ENCODE results near the gene COA5.

Gene COA5, protein sequence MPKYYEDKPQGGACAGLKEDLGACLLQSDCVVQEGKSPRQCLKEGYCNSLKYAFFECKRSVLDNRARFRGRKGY

DNA sequence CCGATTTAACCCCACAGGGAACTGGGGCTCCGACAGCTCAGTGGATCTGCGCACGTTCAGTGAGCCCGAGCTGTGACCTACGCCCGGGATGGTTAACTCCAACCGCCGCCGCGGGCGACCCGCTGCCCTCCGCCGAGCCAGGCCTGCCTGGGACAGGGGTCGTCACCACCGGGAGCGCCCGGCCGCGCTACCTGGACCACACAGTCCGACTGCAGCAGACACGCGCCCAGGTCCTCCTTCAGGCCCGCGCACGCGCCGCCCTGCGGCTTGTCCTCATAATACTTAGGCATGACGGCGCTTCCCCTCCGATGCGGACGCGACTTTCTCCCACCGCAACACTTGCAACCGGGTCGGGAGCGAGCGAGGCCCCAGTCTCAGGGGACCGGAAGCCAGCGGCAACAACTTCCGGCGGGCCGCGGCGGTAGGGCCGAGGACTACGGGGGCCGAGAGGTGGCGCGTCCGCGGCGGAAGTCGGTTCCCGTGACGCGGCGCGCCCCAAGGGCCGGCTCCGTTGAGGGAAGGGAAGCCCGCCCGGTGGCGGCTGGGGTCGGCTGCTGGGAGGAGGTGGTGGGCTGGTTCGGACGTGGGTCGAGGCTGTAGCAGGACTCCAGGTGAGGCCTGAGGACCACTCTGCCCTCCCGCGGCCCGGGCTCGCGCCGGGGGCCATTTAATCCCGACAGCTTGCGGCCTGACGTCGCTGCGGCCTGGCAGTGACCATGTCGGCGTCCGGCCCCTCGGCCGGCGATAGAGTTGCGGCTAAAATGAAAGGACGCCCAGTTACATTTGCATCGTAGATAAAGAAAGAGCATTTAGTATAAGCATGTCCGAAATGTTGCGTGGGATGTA, at the start of gene COA5, which contains the start of gene UNC50:
Gene COA5, minus strand, starts transcription at position 397 of the 846 bp plus-strand sequence. Its CDS starts 107 bp downstream, at position 290.
Gene UNC50, plus strand, starts transcription at position 474 of the 846 bp plus-strand sequence. CDS start 1,171 bp downstream, outside the sequence.
- peak; percentile 89 for DNase-seq

DNA sequence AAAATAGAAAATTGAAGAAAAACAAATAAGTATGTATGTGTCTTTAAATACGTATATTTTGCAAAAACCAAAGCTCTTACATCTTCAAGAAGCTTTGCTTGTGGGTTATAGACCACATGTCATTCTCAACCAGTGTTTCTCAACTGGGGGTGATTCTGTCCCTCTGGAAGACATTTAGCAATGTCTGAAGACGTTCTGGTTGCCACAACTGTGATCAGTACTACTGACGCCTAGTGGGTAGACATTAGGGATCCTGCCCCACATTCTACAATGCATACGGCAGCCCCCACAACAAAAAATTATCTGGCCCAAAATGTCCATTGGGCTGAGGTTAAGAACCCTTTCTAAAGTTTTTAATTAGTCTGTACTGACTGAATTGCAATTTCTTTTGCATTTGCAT, 48.5 kb upstream of the COA5 start:
- peak; percentile 67 for DNase-seq

DNA sequence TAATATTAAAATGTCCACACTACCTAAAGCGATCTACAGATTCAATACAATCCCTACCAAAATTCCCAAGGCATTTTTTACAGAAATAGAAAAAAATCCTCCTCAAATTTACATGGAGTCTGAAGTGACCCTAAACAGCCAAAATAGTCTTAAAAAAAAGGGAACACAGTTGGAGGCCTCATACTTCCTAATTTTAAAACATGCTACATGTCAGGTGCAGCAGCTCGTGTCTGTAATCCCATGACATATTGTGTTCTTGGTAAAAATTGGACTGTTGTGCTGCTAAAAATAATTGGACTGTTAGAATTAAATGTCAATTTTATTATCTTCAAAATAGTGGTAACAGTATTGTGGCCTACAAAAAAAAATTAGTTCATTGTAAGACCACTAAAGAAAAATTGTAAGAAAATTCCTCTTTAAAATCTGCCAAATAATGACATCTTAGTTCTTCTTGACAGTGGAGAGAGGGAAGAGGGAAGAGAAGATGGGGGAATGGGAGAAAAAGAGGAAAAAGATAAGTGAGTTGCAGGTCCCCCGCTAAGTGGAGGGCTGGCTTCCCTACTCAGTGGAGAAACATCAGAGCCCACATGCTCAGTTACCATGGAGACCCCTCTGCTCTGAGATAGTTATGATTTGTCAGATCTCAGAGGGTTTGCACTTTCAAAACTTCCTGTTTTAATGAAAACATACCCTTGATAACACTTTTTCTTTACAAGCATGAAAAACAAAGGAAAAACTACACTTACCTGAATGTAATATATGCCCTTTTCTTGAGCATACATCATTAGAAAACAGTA, 46.6 kb upstream of the COA5 start:
- DNase-seq = peak; percentile 74

DNA sequence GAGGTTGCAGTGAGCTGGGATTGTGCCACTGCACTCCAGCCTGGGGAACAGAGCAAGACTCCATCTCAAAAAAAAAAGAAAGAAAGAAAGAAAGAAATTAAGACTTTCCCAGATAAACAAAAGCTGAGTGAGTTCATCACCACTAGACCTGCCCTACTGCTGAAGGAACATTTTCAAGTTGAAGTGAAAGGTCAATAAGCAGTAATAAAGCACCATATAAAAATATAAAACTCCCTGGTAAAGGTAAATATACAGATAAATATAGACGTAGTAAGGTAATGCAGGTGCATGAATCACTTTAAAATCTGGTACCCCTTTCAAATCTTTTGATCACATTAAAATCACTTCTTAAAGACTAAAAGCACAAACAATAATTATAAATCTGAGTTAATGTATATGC, 42.7 kb upstream of the COA5 start:
- DNase-seq = no peak

DNA sequence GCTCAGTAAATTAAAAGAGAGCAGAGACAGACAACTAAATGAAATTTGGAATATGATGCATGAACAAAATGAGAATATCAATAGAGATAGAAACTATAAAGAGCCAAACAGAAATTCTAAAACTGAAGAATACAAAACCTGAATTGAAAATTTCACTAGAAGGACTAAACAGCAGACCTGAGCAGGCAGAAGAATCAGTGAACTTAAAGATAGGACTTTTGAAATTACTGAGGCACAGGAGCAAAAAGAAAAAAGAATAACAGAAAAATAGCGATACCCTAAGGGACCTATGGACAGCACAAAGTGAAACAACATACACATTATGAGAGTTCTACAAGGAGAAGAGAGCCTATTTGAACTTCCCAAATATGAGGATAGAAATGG, 41.7 kb upstream of the COA5 start:
- DNase-seq = no peak

DNA sequence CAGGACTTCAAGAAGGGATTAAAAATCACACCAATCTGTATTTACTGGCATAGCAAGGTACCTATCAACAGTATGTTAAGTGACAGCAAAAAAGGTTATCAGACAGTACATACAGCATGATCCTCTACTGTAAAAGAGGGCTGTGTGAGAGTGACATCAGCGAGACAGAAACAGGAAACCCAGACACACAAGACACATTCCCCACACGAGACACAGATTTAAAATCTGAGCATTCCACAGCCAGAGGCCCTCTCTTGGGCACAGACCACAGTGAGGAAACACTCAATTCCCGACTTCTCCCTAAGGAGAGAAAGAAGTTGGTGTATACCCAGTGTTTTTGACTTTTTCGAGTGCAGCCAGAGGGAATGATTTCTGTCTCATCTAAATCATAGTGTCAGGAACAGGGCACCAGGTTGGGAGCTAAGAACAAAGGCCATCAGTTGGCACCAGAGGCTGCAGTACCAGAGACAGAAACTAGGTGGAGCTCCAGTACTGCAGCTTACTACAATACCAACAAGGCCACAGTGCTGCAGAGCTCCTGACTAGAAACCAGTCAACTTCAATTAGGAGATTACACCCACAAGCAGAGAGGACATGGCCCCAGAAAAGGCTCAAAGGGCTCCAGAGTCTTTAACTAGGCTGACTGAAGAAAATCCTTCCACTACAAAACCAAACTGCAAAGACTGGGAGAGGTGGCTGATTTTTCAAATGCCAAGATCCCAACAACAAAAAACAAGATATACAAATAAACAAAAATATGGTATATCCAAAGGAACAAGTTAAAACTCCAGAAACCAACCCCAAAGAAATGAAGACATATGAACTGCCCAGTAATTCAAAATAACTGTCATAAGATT, 41.1 kb upstream of the COA5 start:
- DNase-seq = peak; percentile 90

DNA sequence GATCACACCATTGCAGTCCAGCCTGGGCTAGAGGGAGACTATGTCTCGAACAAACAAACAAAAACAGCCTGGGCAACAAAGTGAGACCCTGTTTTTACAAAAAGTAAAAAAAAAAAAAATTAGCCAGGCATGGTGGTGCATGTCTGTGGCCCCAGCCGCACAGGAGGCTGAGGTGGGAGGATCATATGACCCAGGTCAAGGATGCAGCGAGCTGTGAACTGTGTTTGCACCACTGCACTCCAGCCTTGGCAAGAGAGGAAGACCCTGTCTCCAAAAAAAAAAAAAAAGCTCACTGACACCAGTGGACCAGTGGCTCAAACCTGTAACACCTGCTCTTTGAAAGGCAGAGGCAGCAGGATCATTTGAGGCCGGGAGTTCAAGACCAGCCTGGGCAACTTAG, 40.1 kb upstream of the COA5 start:
- no peak for DNase-seq

DNA sequence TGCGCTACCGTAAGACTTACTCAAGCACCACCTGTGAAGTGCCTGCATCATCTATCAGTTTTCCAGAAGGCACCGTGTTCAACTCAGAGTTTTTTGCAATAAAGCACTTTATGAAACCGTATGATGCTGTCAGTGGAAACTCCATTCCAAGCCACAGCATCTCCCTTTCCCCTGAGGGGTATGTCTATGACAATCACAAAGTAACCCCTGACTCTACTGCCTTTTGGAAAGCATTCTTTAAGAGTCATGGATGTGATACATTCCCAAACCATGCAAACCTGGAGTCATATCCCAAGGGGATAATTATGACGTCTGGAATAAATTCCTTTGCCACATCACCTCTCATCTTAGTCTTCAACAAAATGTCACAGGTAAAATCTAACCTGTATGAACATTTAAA, 39.3 kb upstream of the COA5 start:
- no peak for DNase-seq

DNA sequence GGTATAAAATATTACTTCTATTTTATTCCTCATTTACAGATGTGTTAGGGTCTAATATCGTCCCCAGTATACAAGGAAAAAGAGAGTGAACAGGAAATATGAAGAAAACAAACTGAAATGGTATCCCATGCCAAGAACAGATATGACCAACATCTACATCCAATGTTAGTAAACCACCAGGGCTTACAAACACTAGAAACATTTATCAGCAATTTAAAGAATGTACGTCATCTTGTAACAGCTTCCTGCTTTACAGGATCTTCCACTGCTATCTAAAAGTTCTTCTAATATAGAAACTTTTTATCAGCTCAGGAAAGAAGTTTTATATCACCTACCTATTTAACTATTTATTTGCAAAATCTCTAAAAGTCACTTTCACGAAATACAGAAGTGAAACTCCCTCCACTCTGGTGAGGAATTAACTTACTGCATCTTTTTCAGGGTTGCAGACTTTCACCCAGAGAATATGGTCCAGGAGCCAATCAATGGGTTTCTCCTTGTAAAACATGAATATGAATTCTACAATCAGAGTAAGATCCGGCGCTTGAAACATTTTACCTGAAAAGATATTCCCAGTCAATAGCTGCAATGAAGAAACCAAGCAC, 35.3 kb upstream of the COA5 start:
- DNase-seq = no peak

DNA sequence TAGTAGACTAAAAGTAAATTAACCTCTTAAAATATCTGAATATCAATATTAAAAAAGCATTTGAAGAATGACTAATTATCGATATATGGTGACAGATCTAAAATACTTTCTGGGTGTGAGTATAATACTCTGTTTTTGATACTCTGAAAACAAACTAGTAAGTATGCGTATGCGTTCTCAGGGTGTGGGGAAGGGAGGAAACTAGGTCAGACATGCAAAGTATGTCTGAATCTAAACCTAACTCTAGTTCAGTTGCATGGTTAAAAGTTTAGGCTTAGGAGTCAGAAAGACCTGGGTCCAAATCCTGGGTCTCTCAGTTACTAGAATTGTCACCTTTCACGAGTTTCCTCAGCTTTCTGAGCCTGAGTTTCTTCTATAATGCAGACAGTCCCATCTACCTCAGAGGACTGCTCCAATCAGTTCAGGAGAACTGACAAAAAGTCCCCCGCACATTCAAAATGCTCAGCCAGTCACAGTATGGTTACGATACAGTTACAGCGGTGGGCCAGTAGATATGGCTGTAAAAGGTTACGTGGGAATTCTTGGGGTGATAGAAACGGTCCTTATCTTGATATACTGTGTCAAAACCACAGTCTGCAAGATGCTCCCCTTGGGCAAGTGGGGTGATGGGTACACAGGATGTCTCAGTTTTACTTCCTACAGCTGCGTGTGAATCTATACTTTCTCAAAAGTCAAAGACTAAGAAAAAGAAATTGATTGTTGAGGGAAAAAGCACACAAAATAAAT, 29.3 kb upstream of the COA5 start:
- peak; percentile 85 for DNase-seq

DNA sequence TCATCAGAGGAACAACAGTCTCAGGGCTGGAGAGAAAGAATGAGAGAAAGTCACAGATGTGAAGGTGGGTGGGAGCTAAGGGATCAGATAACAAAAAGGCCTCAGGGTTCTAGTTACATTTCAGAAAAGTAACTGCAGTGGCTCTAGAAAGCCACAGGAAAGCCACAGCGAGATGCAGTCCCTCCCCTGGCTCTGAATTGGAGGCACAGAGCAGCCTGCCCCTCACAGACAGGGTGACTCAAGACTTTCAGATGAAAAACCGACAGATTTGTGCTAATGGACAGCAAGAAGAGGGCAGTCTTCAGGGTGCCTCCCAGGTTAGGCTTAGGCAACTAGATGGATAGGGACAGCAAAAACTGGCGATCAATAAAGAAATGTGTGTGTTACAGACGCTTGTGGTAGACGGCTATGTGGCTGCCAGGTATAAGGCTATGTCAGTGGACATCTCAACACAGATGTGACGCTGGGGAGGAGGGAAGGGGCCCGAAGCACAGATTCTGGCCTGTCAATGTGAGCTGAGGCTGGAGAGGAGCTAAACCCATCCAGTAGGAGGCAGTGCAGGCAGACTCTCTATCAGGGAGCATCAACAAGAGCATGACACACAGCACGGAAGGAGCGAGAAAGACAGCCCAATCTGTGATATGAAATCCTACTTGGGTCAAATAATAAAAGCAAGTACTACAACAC, 26.2 kb upstream of the COA5 start:
- DNase-seq = peak; percentile 80

DNA sequence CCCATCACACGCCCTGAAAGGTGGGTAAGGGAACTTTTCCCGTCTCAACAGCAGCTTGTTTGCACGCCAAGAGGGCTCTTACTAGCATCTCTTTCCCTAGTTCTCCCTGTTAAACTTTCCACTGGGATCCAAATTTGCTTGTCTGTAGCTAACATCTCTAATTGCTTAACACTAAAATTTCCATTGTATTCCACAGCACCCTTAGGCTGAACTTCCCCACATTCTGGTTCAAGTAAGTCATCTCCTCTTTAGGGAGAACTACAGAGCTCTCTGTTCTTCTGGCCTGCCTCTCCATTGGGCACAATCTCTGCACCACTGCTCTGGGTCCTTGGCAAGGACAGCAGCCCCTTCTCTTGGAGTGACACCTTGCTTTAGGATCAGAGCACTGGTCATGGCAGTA, 24.0 kb upstream of the COA5 start:
- DNase-seq = no peak

DNA sequence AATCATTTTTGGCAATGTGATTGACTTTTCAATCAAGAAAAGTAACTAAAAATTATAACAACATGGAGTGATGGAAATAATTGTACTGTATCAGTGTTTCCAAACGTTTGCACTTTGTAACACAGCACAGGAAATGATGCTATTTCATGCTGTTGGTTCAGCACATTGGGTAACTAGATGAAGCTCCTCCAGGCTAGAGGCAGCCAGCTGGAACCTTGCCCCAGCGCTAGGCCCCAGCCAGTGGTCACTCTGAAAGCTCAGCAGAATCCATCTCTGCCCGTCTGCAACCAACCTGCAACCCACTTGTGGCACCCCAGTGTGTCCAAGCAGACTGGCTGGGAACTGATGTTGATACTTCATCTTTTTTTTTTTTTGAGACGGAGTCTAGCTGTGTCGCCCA, 15.3 kb upstream of the COA5 start:
- no peak for DNase-seq

DNA sequence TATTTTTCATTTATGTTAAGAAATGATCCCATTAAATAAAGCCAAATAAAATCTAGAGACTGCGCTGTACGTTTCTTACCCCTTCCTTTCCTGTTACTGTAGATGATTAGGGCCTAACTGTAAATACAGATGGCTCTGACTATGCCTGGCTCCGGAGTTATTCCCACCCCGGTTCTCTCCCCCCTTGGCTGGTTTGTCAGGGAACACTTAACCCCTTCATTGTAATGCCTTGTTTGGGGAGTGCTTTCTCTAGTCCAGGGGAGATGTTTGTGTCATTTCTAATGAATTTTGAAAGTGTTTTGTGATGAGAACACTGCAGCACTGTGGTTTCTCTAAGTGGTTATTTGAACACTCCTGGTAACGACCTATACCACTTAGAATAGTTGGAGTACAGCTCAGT, 8.8 kb upstream of the COA5 start:
- DNase-seq = no peak

DNA sequence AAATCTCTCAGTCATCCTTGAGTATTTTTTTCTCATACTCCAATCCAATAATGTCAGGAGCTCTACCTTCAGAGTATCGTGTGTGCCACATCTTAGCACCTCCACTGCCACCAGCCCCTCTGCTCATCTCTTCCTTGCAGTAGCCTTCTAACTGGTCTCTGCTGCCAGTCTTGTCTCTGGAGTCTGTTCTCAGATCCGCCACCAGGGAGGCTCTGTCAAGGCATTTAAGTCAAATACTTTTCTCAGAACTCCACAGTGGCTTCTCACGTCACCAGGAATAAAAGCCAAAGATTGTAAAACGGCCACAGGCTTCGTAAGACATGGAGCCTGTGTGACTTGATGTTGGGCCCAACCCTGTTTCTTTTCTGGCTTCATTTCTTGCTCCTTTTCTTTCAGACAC, 7.2 kb upstream of the COA5 start:
- DNase-seq = no peak

DNA sequence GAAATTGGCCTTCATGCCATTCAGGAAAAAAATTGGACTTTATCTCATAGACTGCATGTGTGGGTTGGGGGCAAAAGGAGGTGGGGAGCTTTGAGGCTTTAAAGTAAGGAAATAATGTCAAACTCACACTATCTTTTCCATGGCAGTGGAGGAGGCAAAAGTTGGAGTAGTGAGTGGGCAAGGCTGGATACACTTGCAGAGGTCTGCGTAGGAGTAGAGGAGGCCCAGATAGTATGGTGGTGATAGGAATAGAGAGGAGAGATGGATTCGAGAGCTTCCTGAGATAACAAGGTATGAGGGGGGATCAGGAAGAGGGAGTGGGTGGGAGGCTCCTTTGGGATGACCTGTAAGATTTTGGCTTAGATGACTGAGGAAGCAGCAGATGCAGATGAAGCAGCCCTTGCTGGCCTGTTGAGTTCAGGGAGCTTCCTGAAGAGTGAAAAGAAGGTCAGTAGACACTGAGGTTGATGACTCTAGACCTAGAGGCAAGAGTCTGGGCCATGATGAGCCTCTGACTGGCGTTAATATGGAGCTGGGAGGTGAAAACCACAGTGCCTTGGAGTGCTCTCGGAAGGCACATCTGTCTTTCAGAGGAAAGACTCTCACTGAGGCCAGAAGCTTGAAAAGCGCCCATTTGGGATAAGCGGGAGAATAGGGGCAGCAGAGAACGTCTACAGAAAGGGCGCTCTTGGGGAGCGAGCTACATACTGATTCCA, 5.9 kb upstream of the COA5 start:
- DNase-seq = no peak

DNA sequence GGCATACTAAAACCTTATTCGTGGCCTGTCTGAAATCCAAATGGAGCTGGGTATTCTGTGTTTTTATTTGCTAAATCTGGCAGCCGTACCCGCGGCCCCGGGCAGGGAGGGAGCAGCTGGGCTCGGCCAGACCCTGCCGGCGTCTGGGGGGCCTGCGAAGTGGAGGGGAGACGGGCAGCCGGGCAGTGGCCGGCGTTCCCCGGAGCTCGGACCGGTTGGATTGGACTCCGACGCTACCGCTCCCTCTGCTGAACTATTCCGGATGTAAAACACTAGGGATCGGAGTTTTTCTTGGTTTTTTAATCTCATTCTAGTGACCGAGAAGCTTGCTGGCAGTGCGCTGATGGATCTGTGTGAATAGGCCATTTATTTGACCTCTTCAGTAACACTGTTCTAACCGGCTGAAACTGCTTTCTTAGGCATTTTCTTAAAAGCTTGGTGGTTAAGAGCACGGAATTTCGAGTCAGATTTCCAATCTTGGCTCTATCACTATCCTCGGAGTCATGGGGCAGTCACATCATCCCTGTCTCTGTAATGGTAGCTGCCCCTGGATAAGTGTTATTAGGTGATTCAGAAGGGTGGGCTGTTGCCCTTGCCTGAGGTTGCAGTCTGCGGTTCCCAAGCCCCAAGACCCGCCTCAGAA, 771 bp upstream of the COA5 start:
- no peak for DNase-seq

DNA sequence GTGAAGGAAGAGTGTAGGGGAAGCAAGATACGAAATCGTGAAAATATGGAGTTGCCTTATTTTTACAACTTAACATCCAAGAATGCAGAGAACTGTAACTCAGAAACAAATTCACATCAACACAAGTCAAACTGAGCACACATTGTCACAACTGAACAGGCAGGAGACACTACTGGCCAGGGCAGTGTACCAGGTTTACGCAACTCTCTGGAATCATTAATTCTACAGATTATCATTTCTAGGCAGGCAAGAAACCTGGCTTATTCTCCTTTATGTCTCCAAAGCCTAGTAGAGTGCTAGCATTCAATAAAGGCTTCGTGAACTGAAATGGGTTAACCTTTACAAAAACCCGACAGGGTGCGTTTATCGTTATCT, 584 bp downstream of the COA5 start:
- DNase-seq = no peak

DNA sequence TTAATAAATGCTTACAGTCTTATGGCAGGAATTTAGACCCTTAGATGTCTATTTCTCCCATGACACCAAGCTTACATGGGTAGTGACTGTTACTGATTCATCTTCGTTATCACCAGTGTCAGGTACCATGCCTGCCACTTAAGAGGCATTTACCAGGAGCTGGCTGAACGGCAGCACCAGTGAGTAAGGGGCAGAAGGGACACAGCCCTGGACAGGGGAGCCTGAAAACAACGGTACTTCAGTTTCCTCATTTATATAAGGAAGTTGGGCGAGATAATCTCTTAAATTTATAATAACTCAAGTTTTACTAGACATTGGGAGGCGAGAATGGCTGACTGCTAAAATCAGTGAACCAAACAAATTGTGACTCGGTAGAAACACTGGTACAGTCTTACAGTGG, 1.2 kb downstream of the COA5 start:
- no peak for DNase-seq

DNA sequence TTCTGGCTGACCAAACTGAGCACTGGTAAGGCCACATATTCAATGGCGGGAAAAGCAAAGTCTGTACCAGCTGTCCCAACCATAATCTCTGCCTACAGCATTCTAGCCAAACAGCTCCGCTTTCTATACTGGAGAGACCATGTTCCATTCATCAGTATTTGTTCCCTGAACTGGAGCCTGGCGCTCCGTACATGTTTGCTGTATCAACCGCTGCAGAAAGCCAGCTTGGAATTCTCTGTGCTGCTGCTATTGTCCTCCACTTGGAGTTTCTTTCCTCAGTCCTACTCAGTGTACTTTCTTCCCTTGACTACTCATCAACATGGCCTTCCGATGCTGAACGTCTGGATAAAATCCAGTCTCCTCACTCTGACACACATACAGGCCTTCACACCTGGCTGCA, 1.9 kb downstream of the COA5 start:
- no peak for DNase-seq

Data from CD4-positive, alpha-beta T cell treated with Interleukin-4 for 4 hours (primary cell).